ENCODE measurements around the gene PTPRN2.

The PTPRN2 gene

GRCh38 chr7:157775560-157776332 is 811.9 kb downstream of the PTPRN2 start:
- no peak for TF ChIP-seq CTCF (IDR thresholded peaks at IDR 0.05)
- Histone ChIP-seq H3K4me2 (ENCODE audit: low read length) (no peak overlapping the region), H3K27me3 (ENCODE audit: control insufficient read depth, insufficient read depth, low read length) (no peaks in the 10 kb centered on the region), H2AFZ (no peak overlapping the region), H3K27ac (no peak overlapping the region), H3K36me3 (ENCODE audit: control insufficient read depth, insufficient read depth, low read length) (no peaks in the 10 kb centered on the region), H3K9me3 (ENCODE audit: control insufficient read depth, low read length) (no peaks in the 10 kb centered on the region), H3K9ac (no peak overlapping the region), H3K4me1 (no peaks in the 10 kb centered on the region), H3K4me3 (ENCODE audit: low read depth, low read length) (no peak overlapping the region), H3K79me2 (no peaks in the 10 kb centered on the region)

- H3K79me2 ChIP-seq = no peaks in the 10 kb centered on the region
- H3K27ac ChIP-seq = no peak overlapping the region
- H3K4me3 ChIP-seq (ENCODE audit: low read depth, low read length) = no peak overlapping the region
- H3K9ac ChIP-seq = no peak overlapping the region
- no peaks in the 10 kb centered on the region for H3K4me1 ChIP-seq
- TF ChIP-seq CTCF (IDR thresholded peaks at IDR 0.05) = no peak
- no peaks in the 10 kb centered on the region for H3K36me3 ChIP-seq (ENCODE audit: control insufficient read depth, insufficient read depth, low read length)
- H2AFZ ChIP-seq = no peak overlapping the region
- H3K4me2 ChIP-seq (ENCODE audit: low read length) = no peak overlapping the region
- no peaks in the 10 kb centered on the region for H3K27me3 ChIP-seq (ENCODE audit: control insufficient read depth, insufficient read depth, low read length)
- no peaks in the 10 kb centered on the region for H3K9me3 ChIP-seq (ENCODE audit: control insufficient read depth, low read length)
Observed at GRCh38 chr7:157775021-157775559, 812.5 kb downstream of the PTPRN2 start.

GRCh38 chr7:157774495-157774894 is 813.1 kb downstream of the PTPRN2 start:
- Histone ChIP-seq H3K4me1 (no peaks in the 10 kb centered on the region), H3K9ac (no peak overlapping the region), H3K9me3 (ENCODE audit: control insufficient read depth, low read length) (no peaks in the 10 kb centered on the region), H3K4me2 (ENCODE audit: low read length) (no peak overlapping the region), H3K27ac (no peak overlapping the region), H3K27me3 (ENCODE audit: control insufficient read depth, insufficient read depth, low read length) (no peaks in the 10 kb centered on the region), H2AFZ (no peak overlapping the region), H3K36me3 (ENCODE audit: control insufficient read depth, insufficient read depth, low read length) (no peaks in the 10 kb centered on the region), H3K4me3 (ENCODE audit: low read depth, low read length) (no peak overlapping the region), H3K79me2 (no peaks in the 10 kb centered on the region)
- TF ChIP-seq CTCF (IDR thresholded peaks at IDR 0.05) = no peak

- Histone ChIP-seq H3K79me2 (no peaks in the 10 kb centered on the region), H3K9ac (no peak overlapping the region), H3K9me3 (ENCODE audit: control insufficient read depth, low read length) (no peaks in the 10 kb centered on the region), H3K4me1 (no peaks in the 10 kb centered on the region), H2AFZ (no peak overlapping the region), H3K36me3 (ENCODE audit: control insufficient read depth, insufficient read depth, low read length) (no peaks in the 10 kb centered on the region), H3K4me3 (ENCODE audit: low read depth, low read length) (no peak overlapping the region), H3K27ac (no peak overlapping the region), H3K4me2 (ENCODE audit: low read length) (no peak overlapping the region), H3K27me3 (ENCODE audit: control insufficient read depth, insufficient read depth, low read length) (no peaks in the 10 kb centered on the region)
- no peak for TF ChIP-seq CTCF (IDR thresholded peaks at IDR 0.05)
Observed at GRCh38 chr7:157773361-157773760, 814.3 kb downstream of the PTPRN2 start.

Measured in parathyroid adenoma (tissue), 2 donors.